SH-SY5Y (cell line): ENCODE results near the gene ATP6V1B1.

Source experiments
- GATA2 ChIP-seq: IDR thresholded peaks from 2 replicates; pipeline ENCODE4 v1.6.1; 2011; ENCODE audit warnings: mild to moderate bottlenecking, low read depth, low read length
- GATA3 ChIP-seq: IDR thresholded peaks from 2 replicates; pipeline ENCODE4 v1.6.1; 2011; ENCODE audit warnings: low read depth, mild to moderate bottlenecking, low read length, moderate library complexity

The ATP6V1B1 gene

GRCh38 chr2:70977605-70978205 lies 42.0 kb downstream of the ATP6V1B1 start:
- TF ChIP-seq GATA2 = no peak
- TF ChIP-seq GATA3 = no peak

GRCh38 chr2:70978341-70979179 lies 42.9 kb downstream of the ATP6V1B1 start, which contains the start of gene ANKRD53:
ANKRD53 (plus strand) TSS chr2:70978630; CDS start chr2:70978646, 16 bp downstream.
- TF ChIP-seq GATA3 (no peak), GATA2 (no peak)

GRCh38 chr2:70979180-70979488 lies 43.4 kb downstream of the ATP6V1B1 start:
- TF ChIP-seq GATA2 (no peak), GATA3 (no peak)

GRCh38 chr2:70979626-70980025 lies 43.9 kb downstream of the ATP6V1B1 start:
- TF ChIP-seq GATA3 (no peak), GATA2 (no peak)

GRCh38 chr2:70981421-70981820 lies 45.7 kb downstream of the ATP6V1B1 start:
- no peak for TF ChIP-seq GATA2
- TF ChIP-seq GATA3 = no peak

GRCh38 chr2:70981866-70982810 lies 46.4 kb downstream of the ATP6V1B1 start:
- TF ChIP-seq GATA3 (no peak), GATA2 (no peak)

- TF ChIP-seq GATA2 = no peak
- TF ChIP-seq GATA3 = no peak
Measured at GRCh38 chr2:70982971-70983370, 47.3 kb downstream of the ATP6V1B1 start.

GRCh38 chr2:70983506-70984227 lies 48.0 kb downstream of the ATP6V1B1 start:
- TF ChIP-seq GATA2 (no peak), GATA3 (no peak)

GRCh38 chr2:70984228-70984575 lies 48.5 kb downstream of the ATP6V1B1 start:
- TF ChIP-seq GATA3 (no peak), GATA2 (no peak)

GRCh38 chr2:70984576-70985282 lies 49.0 kb downstream of the ATP6V1B1 start:
- TF ChIP-seq GATA2 (no peak), GATA3 (no peak)

- TF ChIP-seq GATA3 (no peak), GATA2 (no peak)
Measured at GRCh38 chr2:70985283-70985688, 49.6 kb downstream of the ATP6V1B1 start.

GRCh38 chr2:70985956-70986355 lies 50.3 kb downstream of the ATP6V1B1 start:
- no peak for TF ChIP-seq GATA2
- no peak for TF ChIP-seq GATA3

- no peak for TF ChIP-seq GATA3
- no peak for TF ChIP-seq GATA2
Measured at GRCh38 chr2:70986499-70987189, 50.9 kb downstream of the ATP6V1B1 start.
